ENCODE results near the gene ELANE. TPM values are rescaled to one million over a fixed set of nuclear protein-coding genes. Genes with fewer than 3 reads are reported as not detected.
"Not testable (repeated sequence)": the region's sequence is repeated elsewhere in the genome, so short reads cannot be mapped to it uniquely, and the experiment has no call there.

The ELANE gene
- total and polyA plus RNA-seq, 2 donors from 2014 or later, result 0.85 TPM; not detected in 1

GRCh38 chr19:875265-875879, 23.3 kb downstream of the ELANE start:
- H3K9me3 ChIP-seq (ENCODE audit: control insufficient read depth in 2 of 3, insufficient read depth in 1 of 3, low read length in 3 of 3), result no peaks in the 10 kb centered on the region
- FAIRE-seq (no peak), DNase-seq (no peak)
- no peak overlapping the region for H3K27ac ChIP-seq (ENCODE audit: low read depth in 2 of 2, low read length in 2 of 2)
- no peak overlapping the region for H3K4me3 ChIP-seq (ENCODE audit: low read length in 3 of 3)
- intact Hi-C loops (cut with DNase I), result no loop called here
- H3K36me3 ChIP-seq (ENCODE audit: control insufficient read depth in 2 of 3, insufficient read depth in 3 of 3, low read length in 3 of 3), result peaks cover 0 to 11% (median 2%) of the 10 kb centered on the region in 3 donors
- H3K4me1 ChIP-seq (ENCODE audit: control insufficient read depth in 2 of 3, insufficient read depth in 2 of 3, low read depth in 1 of 3, low read length in 3 of 3), result peaks cover 0 to 4% (median 0%) of the 10 kb centered on the region in 3 donors
- H3K9ac ChIP-seq (ENCODE audit: low read length in 3 of 3), result no peak overlapping the region
- H3K27me3 ChIP-seq (ENCODE audit: control insufficient read depth, insufficient read depth, low read length), result no peaks in the 10 kb centered on the region
- no peak for TF ChIP-seq CTCF (IDR thresholded peaks at IDR 0.05; ENCODE audit: borderline replicate concordance, extremely low read depth, insufficient read depth)

GRCh38 chr19:876089-876488, 24.0 kb downstream of the ELANE start:
- DNase-seq, result no peak
- no peak for TF ChIP-seq CTCF (IDR thresholded peaks at IDR 0.05; ENCODE audit: borderline replicate concordance, extremely low read depth, insufficient read depth)
- Histone ChIP-seq H3K36me3 (ENCODE audit: control insufficient read depth in 2 of 3, insufficient read depth in 3 of 3, low read length in 3 of 3) (peaks cover 0 to 14% (median 2%) of the 10 kb centered on the region in 3 donors), H3K9ac (ENCODE audit: low read length in 3 of 3) (no peak overlapping the region), H3K9me3 (ENCODE audit: control insufficient read depth in 2 of 3, insufficient read depth in 1 of 3, low read length in 3 of 3) (no peaks in the 10 kb centered on the region), H3K4me3 (ENCODE audit: low read length in 3 of 3) (no peak overlapping the region), H3K27me3 (ENCODE audit: control insufficient read depth, insufficient read depth, low read length) (no peaks in the 10 kb centered on the region), H3K4me1 (ENCODE audit: control insufficient read depth in 2 of 3, insufficient read depth in 2 of 3, low read depth in 1 of 3, low read length in 3 of 3) (peaks cover 0 to 4% (median 0%) of the 10 kb centered on the region in 3 donors), H3K27ac (ENCODE audit: low read depth in 2 of 2, low read length in 2 of 2) (no peak overlapping the region)
- intact Hi-C loops (cut with DNase I), result no loop called here
- no peak for FAIRE-seq

GRCh38 chr19:876780-877314, 24.7 kb downstream of the ELANE start:
- TF ChIP-seq CTCF (IDR thresholded peaks at IDR 0.05; ENCODE audit: borderline replicate concordance, extremely low read depth, insufficient read depth), result no peak
- DNase-seq, result no peak
- Histone ChIP-seq H3K27ac (ENCODE audit: low read depth in 2 of 2, low read length in 2 of 2) (no peak overlapping the region), H3K27me3 (ENCODE audit: control insufficient read depth, insufficient read depth, low read length) (no peaks in the 10 kb centered on the region), H3K36me3 (ENCODE audit: control insufficient read depth in 2 of 3, insufficient read depth in 3 of 3, low read length in 3 of 3) (peaks cover 2 to 18% (median 2%) of the 10 kb centered on the region in 3 donors), H3K4me3 (ENCODE audit: low read length in 3 of 3) (no peak overlapping the region), H3K9me3 (ENCODE audit: control insufficient read depth in 2 of 3, insufficient read depth in 1 of 3, low read length in 3 of 3) (no peaks in the 10 kb centered on the region), H3K9ac (ENCODE audit: low read length in 3 of 3) (no peak overlapping the region), H3K4me1 (ENCODE audit: control insufficient read depth in 2 of 3, insufficient read depth in 2 of 3, low read depth in 1 of 3, low read length in 3 of 3) (peaks cover 0 to 3% (median 0%) of the 10 kb centered on the region in 3 donors)
- intact Hi-C loops (cut with DNase I), result no loop called here
- FAIRE-seq, result no peak

GRCh38 chr19:877992-878660, 26.0 kb downstream of the ELANE start:
- H3K27ac ChIP-seq (ENCODE audit: low read depth in 2 of 2, low read length in 2 of 2); H3K4me1 ChIP-seq (ENCODE audit: control insufficient read depth in 2 of 3, insufficient read depth in 2 of 3, low read depth in 1 of 3, low read length in 3 of 3); intact Hi-C loops (cut with DNase I); H3K9ac ChIP-seq (ENCODE audit: low read length in 3 of 3); H3K4me3 ChIP-seq (ENCODE audit: low read length in 3 of 3); FAIRE-seq; H3K27me3 ChIP-seq (ENCODE audit: control insufficient read depth, insufficient read depth, low read length); H3K9me3 ChIP-seq (ENCODE audit: control insufficient read depth in 2 of 3, insufficient read depth in 1 of 3, low read length in 3 of 3): not testable (repeated sequence)
- H3K36me3 ChIP-seq (ENCODE audit: control insufficient read depth in 2 of 3, insufficient read depth in 3 of 3, low read length in 3 of 3), result peaks cover 2 to 18% (median 2%) of the 10 kb centered on the region in 3 donors
- peak in 1 of 5 donors; percentile 86 for DNase-seq

GRCh38 chr19:878751-879561, 26.9 kb downstream of the ELANE start:
- H3K4me3 ChIP-seq (ENCODE audit: low read length in 3 of 3); H3K4me1 ChIP-seq (ENCODE audit: control insufficient read depth in 2 of 3, insufficient read depth in 2 of 3, low read depth in 1 of 3, low read length in 3 of 3); H3K9me3 ChIP-seq (ENCODE audit: control insufficient read depth in 2 of 3, insufficient read depth in 1 of 3, low read length in 3 of 3); intact Hi-C loops (cut with DNase I); H3K27me3 ChIP-seq (ENCODE audit: control insufficient read depth, insufficient read depth, low read length); FAIRE-seq; H3K27ac ChIP-seq (ENCODE audit: low read depth in 2 of 2, low read length in 2 of 2); H3K9ac ChIP-seq (ENCODE audit: low read length in 3 of 3): not testable (repeated sequence)
- H3K36me3 ChIP-seq (ENCODE audit: control insufficient read depth in 2 of 3, insufficient read depth in 3 of 3, low read length in 3 of 3), result peaks cover 2 to 12% (median 2%) of the 10 kb centered on the region in 3 donors
- peak in 1 of 5 donors; percentile 86 for DNase-seq
